Stimulated activated CD8-positive, alpha-beta memory T cell treated with anti-CD3 and anti-CD28 coated beads, Interleukin-2, amount 100 ng/mL, for 1 hour (primary cell): ENCODE results near the gene CSE1L.
A peak's percentile ranks its signal among the peaks of the same experiment; 100 is the strongest.
"Not testable (repeated sequence)": the region's sequence is repeated elsewhere in the genome, so short reads cannot be mapped to it uniquely, and the experiment has no call there.

Source experiments
- DNase-seq, 2 donors: peaks; one replicate each; pipeline ENCODE4 v3.0.0-alpha.2; 2020; ENCODE audit warnings: low read depth in 2 of 2

The CSE1L gene, protein sequence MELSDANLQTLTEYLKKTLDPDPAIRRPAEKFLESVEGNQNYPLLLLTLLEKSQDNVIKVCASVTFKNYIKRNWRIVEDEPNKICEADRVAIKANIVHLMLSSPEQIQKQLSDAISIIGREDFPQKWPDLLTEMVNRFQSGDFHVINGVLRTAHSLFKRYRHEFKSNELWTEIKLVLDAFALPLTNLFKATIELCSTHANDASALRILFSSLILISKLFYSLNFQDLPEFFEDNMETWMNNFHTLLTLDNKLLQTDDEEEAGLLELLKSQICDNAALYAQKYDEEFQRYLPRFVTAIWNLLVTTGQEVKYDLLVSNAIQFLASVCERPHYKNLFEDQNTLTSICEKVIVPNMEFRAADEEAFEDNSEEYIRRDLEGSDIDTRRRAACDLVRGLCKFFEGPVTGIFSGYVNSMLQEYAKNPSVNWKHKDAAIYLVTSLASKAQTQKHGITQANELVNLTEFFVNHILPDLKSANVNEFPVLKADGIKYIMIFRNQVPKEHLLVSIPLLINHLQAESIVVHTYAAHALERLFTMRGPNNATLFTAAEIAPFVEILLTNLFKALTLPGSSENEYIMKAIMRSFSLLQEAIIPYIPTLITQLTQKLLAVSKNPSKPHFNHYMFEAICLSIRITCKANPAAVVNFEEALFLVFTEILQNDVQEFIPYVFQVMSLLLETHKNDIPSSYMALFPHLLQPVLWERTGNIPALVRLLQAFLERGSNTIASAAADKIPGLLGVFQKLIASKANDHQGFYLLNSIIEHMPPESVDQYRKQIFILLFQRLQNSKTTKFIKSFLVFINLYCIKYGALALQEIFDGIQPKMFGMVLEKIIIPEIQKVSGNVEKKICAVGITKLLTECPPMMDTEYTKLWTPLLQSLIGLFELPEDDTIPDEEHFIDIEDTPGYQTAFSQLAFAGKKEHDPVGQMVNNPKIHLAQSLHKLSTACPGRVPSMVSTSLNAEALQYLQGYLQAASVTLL

DNA sequence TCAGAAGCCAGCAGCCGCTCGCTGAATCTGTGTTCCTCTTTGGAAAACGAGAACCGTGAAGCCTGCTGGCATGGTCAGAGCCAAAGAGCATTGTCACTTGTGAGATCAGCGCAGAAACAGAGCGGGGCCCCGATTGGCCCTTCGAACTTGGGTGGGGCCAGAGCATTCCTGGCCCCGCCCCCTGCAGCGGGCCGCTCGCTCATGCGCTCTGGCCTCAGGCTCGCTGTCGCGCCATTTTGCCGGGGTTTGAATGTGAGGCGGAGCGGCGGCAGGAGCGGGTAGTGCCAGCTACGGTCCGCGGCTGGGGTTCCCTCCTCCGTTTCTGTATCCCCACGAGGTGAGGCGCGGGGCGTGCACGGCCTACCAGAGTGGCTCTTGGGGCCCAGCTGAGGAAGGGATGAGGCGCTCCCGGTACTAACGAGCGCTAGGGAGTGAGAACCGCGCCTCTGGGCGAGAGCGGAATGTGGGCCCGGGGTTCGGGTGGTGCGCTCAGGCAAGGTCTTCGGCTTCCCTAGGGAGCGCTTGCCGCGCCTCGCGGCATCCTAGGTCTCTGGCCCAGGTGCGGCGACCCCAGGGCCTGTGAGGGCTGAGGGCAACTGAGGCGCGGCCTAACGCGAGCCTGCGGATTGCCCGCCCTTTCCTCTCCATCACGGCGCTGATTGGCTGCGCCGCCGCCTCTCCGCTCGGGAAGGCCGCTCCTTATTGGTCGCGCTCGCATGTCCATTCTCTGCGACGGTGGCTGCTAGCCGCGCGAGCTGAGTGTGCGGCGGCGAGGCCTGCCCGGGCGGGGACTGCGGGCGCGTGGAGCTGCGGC is at the start of gene CSE1L:
TSS of gene CSE1L (plus strand) at position 226 of the 814 bp plus-strand sequence. CDS start 12,152 bp downstream, outside the sequence.
- DNase-seq = peak; percentile 90 to 92

DNA sequence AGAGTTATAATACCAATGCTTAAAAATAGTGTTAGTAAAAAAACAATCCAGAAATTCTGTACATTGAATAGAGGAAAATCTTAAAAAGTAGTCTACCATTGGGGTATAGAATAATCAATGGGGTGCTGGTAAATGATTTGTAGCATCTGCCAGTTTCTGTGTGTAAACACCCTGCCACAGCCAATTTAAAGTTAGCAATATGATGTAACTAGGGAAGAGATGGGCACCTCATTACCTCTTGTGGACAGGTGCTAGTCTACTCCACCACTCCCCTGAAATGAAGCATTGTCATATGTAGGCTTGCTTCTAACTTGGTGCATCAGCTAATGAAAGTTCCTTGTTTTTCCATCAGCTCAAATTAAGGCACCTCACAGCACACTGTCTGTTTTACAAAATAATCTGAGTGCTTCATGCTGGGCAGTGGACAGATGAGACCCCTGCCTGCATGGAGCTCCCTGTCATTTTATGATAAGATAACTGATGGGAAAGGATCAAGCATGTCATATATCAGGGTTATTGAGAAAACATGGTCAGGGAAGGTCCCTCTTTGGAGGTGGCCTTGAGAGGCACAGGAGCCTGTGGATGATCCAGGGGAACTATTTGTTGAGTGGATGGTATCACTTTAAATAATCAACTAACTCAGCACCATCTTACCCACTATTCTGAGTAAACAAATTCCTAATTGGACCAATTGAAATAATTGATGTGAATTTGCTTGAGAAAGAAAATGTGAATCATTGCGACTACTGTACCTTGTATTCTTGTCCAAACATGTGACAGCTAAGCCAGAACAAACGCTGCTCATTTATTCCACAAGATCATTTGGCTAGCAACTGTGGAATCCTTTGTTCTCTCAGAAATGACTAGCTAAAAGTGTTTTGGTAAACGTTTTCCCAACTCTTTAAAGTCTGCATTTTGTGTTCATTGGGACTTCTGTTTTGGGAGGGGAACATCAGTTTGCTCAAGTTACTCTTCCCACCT is 45.9 kb upstream of the CSE1L start:
- DNase-seq = no peak

DNA sequence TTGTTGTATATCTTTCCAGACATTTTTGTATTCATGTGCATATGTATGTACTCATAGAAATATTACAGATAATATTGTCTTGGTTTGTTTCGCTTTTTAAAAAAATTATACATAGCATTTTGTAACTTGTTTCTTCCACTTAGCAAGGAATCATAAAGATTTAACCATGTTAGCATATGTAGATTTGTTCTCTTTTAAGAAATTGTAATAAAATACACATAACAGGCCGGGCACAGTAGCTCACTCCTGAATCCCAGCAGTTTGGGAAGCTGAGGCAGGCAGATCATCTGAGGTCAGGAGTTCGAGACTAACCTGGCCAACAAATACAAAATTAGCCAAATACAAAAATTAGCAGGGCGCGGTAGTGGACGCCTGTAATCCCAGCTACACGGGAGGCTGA is 44.4 kb upstream of the CSE1L start:
- no peak for DNase-seq

DNA sequence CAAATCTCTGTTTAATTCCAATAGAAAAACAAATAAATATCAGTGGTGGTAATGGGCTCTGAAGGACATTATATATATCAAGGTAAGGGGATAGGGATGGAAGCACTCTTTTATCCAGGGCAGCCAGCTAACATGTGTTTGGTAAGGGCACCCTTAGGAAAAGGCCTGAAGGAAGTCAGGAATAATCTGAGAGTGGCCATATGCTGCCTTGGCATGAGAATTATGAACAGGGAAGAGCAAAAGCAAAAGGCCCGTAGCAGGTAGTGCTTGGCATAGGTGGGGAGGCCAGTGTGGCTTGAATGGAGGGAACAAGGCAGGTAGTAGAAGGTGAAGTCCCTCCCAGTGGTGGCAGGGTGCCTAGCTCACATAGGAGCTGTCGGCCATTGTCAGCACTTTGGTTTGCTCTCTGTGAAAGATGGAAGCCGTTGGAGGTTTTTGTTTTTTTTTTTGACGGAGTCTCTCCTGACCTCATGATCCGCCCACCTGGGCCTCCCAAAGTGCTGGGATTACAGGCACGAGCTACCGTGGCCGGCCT is 39.6 kb upstream of the CSE1L start:
- DNase-seq = no peak

DNA sequence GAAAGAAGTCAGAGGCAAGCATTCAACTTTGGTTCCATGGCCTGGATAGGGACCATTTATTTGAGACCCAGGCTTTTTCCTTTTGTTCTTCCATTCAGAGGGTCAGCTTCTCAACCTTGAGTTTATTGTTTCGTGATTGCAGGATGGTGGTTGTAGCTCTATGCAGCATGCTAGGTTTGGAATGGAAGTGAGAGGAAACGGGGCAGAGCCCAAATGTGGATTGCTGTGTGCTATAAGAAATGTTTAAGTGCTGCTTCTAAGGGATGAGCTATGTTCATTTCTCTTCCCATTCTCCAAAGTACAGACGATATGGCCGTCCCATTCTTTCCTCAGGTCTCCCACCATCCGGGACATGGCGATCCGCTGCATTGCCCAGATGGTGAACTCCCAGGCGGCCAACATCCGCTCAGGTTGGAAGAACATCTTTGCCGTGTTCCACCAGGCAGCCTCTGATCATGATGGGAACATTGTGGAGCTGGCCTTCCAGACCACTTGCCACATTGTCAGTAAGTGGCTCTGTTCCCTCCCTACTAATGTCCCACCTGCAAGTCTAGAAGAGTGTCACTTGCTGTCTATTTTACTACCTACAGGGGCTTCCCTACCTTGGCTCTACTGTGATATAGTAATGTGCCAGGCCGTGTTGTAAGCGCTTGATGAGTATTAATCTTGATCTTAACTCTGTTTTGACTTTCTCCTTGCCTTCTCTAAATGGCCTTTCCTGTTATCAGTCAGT is 36.0 kb upstream of the CSE1L start:
- no peak for DNase-seq

DNA sequence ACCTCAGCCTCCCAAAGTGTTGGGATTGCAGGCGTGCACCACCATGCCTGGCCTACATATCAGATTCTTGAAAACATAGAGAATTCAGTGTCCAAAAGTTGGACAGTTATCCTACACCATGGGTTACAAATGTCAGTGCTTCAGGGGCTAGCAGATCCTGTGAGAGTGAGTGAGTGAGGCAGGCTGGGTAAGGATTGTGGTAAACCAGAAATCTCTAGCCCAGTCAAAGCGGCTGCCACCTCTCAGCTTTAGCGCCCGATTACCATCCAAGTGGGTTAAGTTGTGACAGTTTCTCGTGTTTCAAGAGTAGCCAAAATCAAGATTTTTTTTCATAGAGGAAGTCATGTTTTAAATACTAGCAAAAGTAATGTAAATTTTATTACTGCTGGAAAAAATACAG is 21.9 kb upstream of the CSE1L start:
- no peak for DNase-seq

DNA sequence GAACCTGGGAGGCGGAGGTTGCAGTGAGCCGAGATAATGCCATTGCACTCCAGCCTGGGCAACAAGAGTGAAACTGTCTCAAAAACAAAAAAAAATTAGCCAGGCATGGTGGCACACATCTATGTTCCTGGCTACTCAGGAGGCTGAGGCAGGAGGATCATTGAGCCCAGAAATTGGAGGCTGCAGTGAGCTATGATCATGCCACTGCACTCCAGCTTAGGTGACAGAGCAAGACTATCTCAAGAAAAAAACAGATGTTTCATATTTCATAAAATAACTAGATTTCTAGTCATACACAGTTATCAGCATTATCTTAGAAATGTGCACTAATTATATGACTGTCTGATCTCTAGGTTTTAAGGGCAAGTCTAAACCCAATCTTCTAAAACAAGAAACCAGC is 17.9 kb upstream of the CSE1L start:
- DNase-seq = not testable (repeated sequence)

DNA sequence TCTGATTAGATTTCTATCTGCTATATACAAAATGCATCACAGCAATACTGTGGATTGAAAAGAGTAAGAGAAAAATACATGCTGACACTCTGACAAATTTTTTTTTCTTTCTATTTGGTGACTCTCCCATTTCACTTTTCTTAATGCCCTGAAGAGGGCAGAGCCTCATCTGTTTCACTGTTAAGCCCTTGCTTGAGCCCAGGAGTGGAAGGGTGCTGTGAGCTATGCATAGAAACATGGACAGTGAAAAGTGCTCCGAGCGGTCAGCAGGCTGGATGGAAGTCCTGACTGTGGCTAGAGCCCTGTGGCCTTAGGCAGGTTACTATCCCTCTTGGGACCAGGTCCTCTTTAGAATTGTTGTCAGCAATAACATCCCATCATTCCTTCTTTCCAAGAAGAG is 17.4 kb upstream of the CSE1L start:
- DNase-seq = no peak

DNA sequence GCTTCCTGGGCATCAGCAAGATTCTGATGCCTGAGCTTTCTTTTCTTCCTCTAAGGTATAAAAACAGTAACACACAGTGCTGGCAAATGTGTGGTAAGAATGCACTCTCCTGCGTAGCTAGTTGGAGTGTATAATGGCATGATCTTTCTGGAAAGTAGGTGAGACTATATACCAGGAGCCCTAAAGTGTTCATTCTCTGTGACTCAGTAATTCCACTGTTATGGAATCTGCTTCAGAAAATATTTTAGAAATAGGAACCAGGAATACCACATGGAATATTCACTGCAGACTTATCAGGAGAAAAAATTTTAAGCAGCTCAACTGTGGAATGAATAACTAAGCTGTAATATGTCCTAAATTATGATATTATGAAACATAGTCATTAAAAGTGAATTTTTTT is 16.9 kb upstream of the CSE1L start:
- DNase-seq = no peak

DNA sequence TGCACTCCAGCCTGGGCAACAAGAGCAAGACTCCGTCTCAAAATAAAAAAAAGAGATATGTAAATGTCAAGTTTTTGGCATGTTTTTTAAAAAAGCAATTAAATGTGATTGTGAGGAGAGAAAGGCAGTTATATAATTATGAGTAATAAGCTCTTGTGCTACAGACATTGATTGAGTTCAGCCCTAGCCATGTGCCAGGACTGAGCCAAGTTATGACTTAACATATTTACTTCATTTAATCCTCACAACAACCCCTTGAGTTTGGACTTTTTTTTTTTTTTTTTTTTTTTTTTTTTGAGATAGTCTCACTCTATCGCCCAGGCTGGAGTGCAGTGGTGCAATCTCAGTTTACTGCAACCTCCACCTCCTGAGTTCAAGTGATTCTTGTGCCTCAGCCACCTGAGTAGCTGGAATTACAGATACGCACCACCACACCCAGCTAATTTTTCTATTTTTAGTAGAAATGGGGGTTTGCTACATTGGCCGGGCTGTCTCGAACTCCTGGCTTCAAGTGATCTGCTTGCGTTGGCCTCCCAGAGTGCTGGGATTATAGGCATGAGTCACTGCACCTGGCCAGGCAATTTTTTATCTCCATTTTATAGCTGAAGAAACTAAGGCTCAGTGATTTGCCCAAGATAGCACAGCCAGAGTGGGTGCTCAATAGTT is 15.0 kb upstream of the CSE1L start:
- no peak for DNase-seq

DNA sequence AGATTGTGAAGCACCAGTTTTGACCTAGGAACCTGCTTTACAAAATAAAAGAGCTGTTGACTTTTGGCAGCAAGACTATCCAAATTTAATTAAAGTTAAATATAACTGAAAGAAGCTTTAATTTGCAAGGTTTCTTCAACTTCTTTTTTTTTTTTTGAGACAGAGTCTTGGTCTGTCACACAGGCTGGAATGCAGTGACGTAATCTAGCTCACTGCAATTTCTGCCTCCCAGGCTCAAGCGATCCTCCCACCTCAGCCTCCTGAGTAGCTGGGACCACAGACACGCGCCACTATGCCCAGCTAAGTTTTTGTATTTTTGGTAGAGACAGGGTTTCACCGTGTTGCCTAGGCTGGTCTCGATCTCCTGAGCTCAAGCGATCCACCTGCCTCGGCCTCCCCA is 13.7 kb upstream of the CSE1L start:
- no peak for DNase-seq

DNA sequence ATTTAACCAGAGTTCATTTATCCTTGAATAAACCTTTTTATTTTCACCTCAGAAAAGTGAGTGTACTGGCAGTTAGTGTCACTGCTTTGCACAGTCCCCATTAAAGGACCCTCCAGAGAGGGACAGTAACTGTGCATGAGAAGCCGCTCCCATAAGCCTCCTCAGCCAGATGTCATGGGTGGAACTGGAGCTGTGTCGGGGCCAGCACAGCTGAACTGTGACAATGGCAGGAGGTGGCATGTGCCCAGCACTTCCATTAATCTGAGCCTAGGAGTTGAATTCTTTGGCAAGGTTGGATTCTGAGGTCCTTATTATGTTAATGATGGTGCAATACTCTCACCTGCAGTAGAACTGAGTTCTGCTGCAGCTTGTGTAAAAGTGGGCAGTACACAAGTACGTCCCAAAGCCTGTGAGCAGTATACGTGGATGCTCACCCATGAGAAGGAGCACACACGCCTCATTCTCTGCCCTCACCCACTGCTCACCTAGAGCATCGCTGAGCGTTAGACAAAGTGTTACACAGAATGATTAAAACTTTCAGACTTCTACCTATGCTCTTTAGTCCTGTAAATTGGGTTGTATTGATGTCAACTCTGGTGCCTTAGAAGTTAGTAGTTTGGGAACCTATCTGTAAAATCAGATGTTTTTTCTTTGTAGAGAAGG is 11.9 kb upstream of the CSE1L start:
- no peak for DNase-seq

DNA sequence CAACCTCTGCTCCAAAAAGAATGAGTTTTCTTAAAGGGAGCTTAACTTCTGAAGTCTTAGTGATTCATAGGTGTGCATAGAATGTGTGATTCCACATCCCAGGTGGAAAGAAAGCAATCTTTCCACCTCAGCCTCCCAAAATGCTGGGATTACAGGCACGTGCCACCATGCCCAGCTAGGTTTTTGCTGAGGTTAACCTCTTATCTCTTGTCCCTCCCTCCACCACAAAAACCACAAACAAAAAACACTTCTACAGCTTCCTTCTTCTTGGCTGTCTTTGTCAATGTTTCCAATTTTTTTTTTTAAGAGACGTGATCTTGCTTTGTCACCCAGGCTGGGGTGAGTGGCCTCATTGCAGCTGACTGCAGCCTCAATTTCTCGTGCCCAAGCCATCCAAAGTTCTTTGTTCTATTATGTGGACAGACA is 8.1 kb upstream of the CSE1L start:
- no peak for DNase-seq

DNA sequence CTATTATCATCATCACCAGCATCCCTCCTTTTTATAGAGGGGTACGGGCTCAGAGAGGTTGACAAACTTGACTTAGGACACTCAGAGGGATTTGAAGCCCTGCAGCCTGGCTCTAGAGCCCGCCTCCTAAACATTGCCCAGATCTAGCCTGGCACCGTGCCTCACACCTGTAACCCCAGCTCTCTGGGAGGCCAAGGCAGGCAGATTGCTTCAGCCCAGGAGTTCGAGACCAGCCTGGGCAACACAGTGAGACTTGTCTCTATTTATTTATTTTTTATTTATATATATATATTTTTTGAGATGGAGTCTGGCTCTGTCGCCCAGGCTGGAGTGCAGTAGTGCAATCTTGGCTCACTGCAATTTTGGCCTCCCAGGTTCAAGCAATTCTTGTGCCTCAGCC is 6.3 kb upstream of the CSE1L start:
- no peak for DNase-seq

DNA sequence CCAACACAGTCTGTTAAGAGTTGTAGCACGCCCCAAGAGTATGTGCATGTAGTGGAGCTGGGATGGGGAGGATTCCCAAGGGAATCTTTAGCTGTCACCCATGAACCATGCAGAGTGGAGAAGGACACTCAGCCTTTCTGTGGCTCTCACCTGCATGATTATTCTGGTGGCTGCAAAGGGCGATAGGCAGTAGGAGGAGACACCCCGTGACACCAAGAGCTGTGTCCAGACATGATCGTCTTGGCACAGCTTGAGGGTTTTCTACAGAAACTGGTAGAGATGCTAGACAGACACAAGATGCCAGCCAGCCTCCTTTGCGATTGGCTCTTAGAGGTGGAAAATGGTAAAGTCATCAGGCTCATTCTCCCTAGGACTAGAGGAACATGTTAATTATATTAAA is 3.1 kb upstream of the CSE1L start:
- DNase-seq = no peak

DNA sequence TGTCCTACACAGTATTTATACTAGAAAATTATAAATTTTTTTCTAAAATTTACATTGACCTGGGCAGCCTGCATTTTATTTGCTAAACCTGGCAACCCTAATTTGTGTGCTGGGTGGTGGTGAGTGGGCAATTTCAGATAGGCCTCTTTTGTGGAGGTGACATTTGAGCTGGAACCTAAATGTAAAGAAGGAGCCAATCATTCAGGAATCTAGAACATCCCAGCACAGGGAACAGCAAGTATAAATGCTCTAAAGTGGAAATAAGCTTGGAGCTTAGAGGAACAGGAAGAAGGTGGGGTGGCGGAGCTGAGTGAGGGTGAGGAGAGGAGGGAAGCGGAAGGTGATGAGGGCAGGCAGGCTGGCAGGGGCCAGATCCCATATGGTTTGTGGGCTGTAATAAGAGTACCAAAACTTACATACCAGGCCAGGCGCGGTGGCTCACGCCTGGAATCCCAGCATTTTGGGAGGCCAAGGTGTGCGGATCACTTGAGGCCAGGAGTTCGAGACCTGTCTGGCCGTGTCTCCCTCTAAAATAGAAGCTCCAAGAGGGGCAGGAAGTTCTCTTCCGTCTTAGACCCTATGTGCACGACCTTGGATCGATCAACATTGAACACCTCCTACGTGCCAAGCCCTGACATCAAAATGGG is 549 bp upstream of the CSE1L start:
- DNase-seq = no peak

DNA sequence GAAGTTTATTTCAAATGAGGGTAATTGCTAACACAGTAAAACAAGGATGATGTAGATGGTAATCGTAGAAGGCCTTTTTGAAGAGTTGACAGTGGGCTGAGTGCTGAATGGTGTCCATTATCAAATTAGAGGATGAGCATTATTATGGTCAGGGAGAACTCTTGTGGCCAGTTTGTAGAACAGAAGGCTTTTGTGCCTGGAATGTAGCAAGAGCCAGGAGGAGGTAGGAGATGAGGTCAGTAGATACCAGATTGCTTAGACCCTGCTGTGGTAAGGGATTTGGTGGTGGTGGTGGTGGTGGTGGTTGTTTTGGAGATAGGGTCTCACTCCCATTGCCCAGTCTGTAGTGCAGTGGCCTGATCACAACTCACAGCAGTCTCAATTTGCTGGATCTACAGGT is 6.2 kb downstream of the CSE1L start:
- no peak for DNase-seq

DNA sequence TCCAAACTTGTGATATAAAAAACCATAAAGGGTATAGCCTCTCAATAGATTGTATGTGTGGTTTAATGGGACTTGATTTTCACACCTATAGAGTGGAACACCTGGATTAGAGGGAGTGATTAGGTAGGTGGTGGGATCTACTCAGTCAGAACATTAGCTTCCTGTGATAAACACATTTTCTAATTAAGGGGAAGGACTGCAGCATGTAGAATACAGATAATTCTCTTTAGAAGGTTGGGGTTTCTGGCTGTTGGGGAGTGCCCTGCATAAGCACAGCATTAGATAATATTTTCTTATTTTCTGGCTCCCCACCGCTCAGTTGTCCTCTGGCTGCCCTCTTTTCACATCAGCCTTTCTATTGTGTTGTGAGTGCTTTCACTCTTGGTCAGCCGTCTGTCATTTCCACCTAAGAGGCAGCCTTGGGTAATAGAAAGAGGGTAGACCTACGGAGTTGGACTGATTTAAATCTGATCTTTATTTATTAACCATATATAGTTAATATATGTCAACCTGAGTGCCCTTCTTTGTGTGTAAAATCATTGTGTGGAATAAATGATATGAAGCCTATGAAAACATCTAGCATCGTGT is 8.0 kb downstream of the CSE1L start:
- no peak for DNase-seq
